T-cell (primary cell): ENCODE results near the gene C16orf74. TPM values are rescaled to one million over a fixed set of nuclear protein-coding genes. Genes with fewer than 3 reads are reported as not detected.

Experiments
- ATAC-seq, 4 experiments: fragments of 200-7000 bp in 3 of 4; fragments of 150-1000 bp in 1 of 4; cut with Tn5 transposase; replicated peaks in 1 of 4; 1 replicate in 3 of 4; 2 replicates in 1 of 4; pipeline ENCODE4 v1.10.0; 2021; ENCODE audit warnings: moderate library complexity in 3 of 4, mild to moderate bottlenecking in 2 of 4, moderate number of reproducible peaks in 1 of 4
- CTCF ChIA-PET, 2 donors: fragments of 300-600 bp; sonication (Branson Sonifier 250); formaldehyde crosslinking; loops; one replicate each; lab custom pipeline; 2022; ENCODE audit warnings: antibody characterized with exemption in 2 of 2; lab: Charles Lee
- POLR2A ChIA-PET, 2 donors: fragments of 300-600 bp; sonication (Branson Sonifier 250); formaldehyde crosslinking; loops; one replicate each; lab custom pipeline; 2022; ENCODE audit warnings: antibody characterized with exemption in 2 of 2; lab: Charles Lee
- DNase-seq, 35 experiments: peaks; one replicate each; pipeline versions ENCODE4 v3.0.0 to v3.0.0-alpha.2; 2013 to 2023
- H3K27ac ChIP-seq: one replicate; pipeline ENCODE4 v1.5.1; 2013; ENCODE audit warnings: low read length
- H3K27me3 ChIP-seq, 2 experiments: replicated peaks in 1 of 2; 1 replicate in 1 of 2; 2 replicates in 1 of 2; pipeline versions ENCODE4 v1.6.1 to v1.7.0; 2013; ENCODE audit warnings: low read length in 1 of 2, mixed read lengths in 1 of 2; ENCODE audit not compliant: control insufficient read depth in 2 of 2, insufficient read depth in 2 of 2; ENCODE audit errors: extremely low read depth in 1 of 2
- H3K36me3 ChIP-seq, 2 donors: 1 replicate in 1 of 2; 2 replicates in 1 of 2; pipeline versions ENCODE4 v1.6.1 to v1.7.0; 2013; ENCODE audit warnings: low read length in 1 of 2; ENCODE audit not compliant: control insufficient read depth in 2 of 2, insufficient read depth in 1 of 2; ENCODE audit errors: extremely low read depth in 1 of 2
- H3K4me1 ChIP-seq, 2 experiments: 1 replicate in 1 of 2; 2 replicates in 1 of 2; pipeline versions ENCODE4 v1.6.1 to v1.7.0; 2013; ENCODE audit warnings: low read length in 2 of 2, mixed read lengths in 1 of 2; ENCODE audit not compliant: insufficient read depth in 2 of 2, control insufficient read depth in 1 of 2; ENCODE audit errors: extremely low read depth in 1 of 2
- H3K4me3 ChIP-seq, 2 donors: 1 replicate in 1 of 2; 2 replicates in 1 of 2; pipeline versions ENCODE4 v1.5.1 to v1.7.0; 2013; ENCODE audit warnings: mild to moderate bottlenecking in 2 of 2, low read length in 1 of 2, moderate library complexity in 1 of 2; ENCODE audit not compliant: control insufficient read depth in 1 of 2; ENCODE audit errors: extremely low read depth in 1 of 2
- H3K9me3 ChIP-seq: 2 replicates; pipeline ENCODE4 v1.7.0; 2013
- H3K27ac Mint-ChIP-seq, 2 donors: one replicate each; pipeline ENCODE4 v1.8.0; 2020 to 2021; ENCODE audit warnings: mild to moderate bottlenecking in 2 of 2, mixed read lengths in 2 of 2
- H3K27me3 Mint-ChIP-seq, 2 donors: one replicate each; pipeline ENCODE4 v1.8.0; 2021 to 2022; ENCODE audit warnings: mixed read lengths in 2 of 2
- H3K36me3 Mint-ChIP-seq: one replicate; pipeline ENCODE4 v1.8.0; 2021; ENCODE audit warnings: mixed read lengths
- H3K4me1 Mint-ChIP-seq, 3 donors: one replicate each; pipeline ENCODE4 v1.8.0; 2020 to 2022; ENCODE audit warnings: mixed read lengths in 3 of 3, mild to moderate bottlenecking in 1 of 3
- H3K4me3 Mint-ChIP-seq, 3 donors: one replicate each; pipeline ENCODE4 v1.8.0; 2020 to 2022; ENCODE audit warnings: mild to moderate bottlenecking in 3 of 3, mixed read lengths in 3 of 3, moderate library complexity in 3 of 3
- H3K9me3 Mint-ChIP-seq, 3 donors: one replicate each; pipeline ENCODE4 v1.8.0; 2020 to 2022; ENCODE audit warnings: mixed read lengths in 3 of 3
- WGBS: methylation state at CpG from one replicate; pipeline ENCODE4 v1.1.5; 2013; ENCODE audit warnings: missing lambda C conversion rate; ENCODE audit not compliant: insufficient coverage; 5-methylcytosine and 5-hydroxymethylcytosine counted together
- total RNA-seq, 35 experiments: library from RNA in 6 of 35; stranded (reverse) in 6 of 35; fragments of 120-200 nt in 1 of 35; gene quantifications; one replicate each; pipeline versions ENCODE4 v1.2.1 to v1.2.4 and lab custom pipeline; 2013 to 2026

Gene C16orf74
- total RNA-seq, 5 donors from 2014 or later (not counting 1 experiment from before 2014, with no cell fraction given) = 3.1 to 21.7 (median 15.6) TPM

DNA sequence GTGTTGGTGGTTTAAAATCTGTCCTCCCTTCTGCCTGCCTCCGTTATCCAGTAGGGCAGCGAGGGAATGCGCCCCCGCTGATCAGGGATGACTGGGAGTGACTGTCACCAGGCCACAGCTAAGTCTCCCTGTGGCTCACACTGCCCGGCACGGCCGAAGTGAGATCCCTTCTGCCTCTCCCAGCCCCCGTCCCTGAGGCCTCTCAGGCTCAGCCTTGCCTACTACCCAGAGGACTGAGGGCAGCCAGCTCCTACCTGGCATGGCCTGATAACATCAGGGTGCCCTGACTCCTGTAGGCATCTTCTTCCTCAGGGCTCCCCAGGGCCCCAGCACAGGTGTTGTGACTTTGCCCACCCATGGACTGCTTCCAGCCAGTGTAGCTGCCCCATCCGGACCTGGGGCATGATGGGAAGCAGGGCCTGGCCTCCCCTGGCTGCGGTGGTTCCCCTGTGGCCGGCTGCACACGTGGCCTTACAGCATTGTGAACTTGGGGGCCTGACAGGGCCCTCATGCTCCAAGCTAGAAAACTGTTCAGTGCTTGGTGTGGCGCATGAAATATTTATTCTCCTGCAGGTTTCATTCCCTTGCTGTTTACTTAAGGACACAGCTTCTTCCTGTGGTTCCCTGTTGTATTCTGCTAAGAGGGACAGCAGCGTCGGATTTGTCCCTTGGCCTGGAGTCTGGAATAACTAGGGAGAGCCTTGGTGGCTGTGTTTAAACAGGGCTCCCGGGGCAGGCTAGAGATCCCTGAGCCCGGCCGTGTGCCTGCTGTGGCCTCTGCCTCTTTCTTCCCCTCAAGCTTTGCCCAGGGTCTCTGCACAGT, 92.2 kb downstream of the C16orf74 start:
- Histone ChIP-seq H3K27ac (no peak overlapping the region), H3K4me1 (no peaks in the 10 kb centered on the region), H3K9me3 (no peaks in the 10 kb centered on the region), H3K36me3 (peaks cover 35 to 75% of the 10 kb centered on the region in 2 donors), H3K4me3 (no peak overlapping the region), H3K27me3 (no peaks in the 10 kb centered on the region)
- H3K4me1 Mint-ChIP-seq = peaks cover 0 to 3% (median 0%) of the 10 kb centered on the region in 3 donors
- H3K27ac Mint-ChIP-seq = no peak overlapping the region
- no peaks in the 10 kb centered on the region for H3K9me3 Mint-ChIP-seq
- peaks cover 24% of the 10 kb centered on the region for H3K36me3 Mint-ChIP-seq
- no peak overlapping the region for H3K4me3 Mint-ChIP-seq
- CTCF ChIA-PET = interaction anchor here (0.5 to 1.3 kb wide), 6 partner anchors 8 to 268 kb away, joined by 3 to 7 read pairs (median 4); no protein-coding TSS in a partner anchor
- DNase-seq = no peak
- POLR2A ChIA-PET = interaction anchor here in 1 of 2 donors (0.5 kb wide), 1 partner anchor 1853 kb away, joined by 3 read pairs; no protein-coding TSS in a partner anchor
- WGBS = 97% methylated on average over 18 of the region's 18 CpGs
- ATAC-seq = no peak
- no peaks in the 10 kb centered on the region for H3K27me3 Mint-ChIP-seq

DNA sequence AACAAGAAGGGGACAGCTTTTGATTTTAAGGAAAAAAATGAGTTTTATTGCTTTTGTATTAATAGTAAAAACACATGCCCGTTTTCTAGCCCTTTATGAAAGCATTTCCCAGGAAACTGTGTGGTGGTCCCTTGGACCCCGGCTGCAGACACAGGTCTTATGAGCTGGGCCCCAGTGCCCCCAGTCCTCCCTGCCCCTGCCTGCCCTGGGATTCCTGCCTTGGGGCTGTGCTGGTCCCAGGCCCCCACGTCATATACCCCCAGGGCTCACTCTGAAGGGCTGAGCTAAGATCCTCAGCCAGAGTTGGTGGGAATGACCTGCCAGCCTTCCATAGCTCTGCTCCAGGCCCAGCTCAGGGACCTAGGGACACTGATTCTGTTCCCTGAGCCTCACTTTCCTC, 92.9 kb downstream of the C16orf74 start:
- no peak for DNase-seq
- Mint-ChIP-seq H3K4me3 (no peak overlapping the region), H3K27ac (no peak overlapping the region), H3K27me3 (no peaks in the 10 kb centered on the region), H3K4me1 (peaks cover 0 to 3% (median 0%) of the 10 kb centered on the region in 3 donors), H3K36me3 (peaks cover 20% of the 10 kb centered on the region), H3K9me3 (no peaks in the 10 kb centered on the region)
- Histone ChIP-seq H3K27ac (no peak overlapping the region), H3K27me3 (no peaks in the 10 kb centered on the region), H3K4me1 (no peaks in the 10 kb centered on the region), H3K9me3 (no peaks in the 10 kb centered on the region), H3K4me3 (no peak overlapping the region), H3K36me3 (peaks cover 35 to 70% of the 10 kb centered on the region in 2 donors)
- ChIA-PET CTCF (interaction anchor here (0.6 to 1.3 kb wide), 2 partner anchors 62 to 102 kb away, joined by 3 to 4 read pairs; no protein-coding TSS in a partner anchor), POLR2A (no interaction called here)
- no peak for ATAC-seq
- 100% methylated on average over 3 of the region's 3 CpGs for WGBS

Other genes with a start within 250 kb of the C16orf74 start
- gene GSE1, start 137.8 kb downstream of the C16orf74 start, total RNA-seq = 10 to 100 TPM; 29.1 to 61.7 (median 37.4) TPM
- 1 to 10 TPM; 1.1 to 3.7 (median 1.6) TPM for gene GINS2, start 62.1 kb downstream of the C16orf74 start, total RNA-seq
- 10 to 100 TPM; 27.3 to 34.8 (median 31.1) TPM for gene EMC8, start 48.4 kb upstream of the C16orf74 start, total RNA-seq
- gene COX4I1, start 48.6 kb upstream of the C16orf74 start, total RNA-seq = 100 to 1,000 TPM; 542 to 606 (median 574) TPM
- 10 to 100 TPM in 3 of 5 donors, 1 to 10 TPM in 2; 7.7 to 17.0 (median 10.3) TPM for gene IRF8, start 148.1 kb upstream of the C16orf74 start, total RNA-seq